ENCODE measurements around the gene CBX2.

Gene CBX2

GRCh38 chr17:79735096-79735495 is 42.9 kb upstream of the CBX2 start:
- TF ChIP-seq GABPA (IDR thresholded peaks at IDR 0.05; ENCODE audit: low read depth), result no peak
- no peak for TF ChIP-seq SPI1 (IDR thresholded peaks at IDR 0.05; ENCODE audit: borderline replicate concordance, low read depth)
- no peak for TF ChIP-seq CTCF (IDR thresholded peaks at IDR 0.05; ENCODE audit: insufficient read depth, low read length)
- no peak for TF ChIP-seq POLR2AphosphoS5 (IDR thresholded peaks at IDR 0.05; ENCODE audit: low read depth)
- TF ChIP-seq REST (IDR thresholded peaks at IDR 0.05; ENCODE audit: insufficient replicate concordance, low read depth), result no peak
- Histone ChIP-seq H3K27ac (replicated peaks) (no peak overlapping the region), H3K27me3 (ENCODE audit: insufficient read depth, poor library complexity, severe bottlenecking) (peaks cover 15% of the 10 kb centered on the region), H3K4me3 (replicated peaks; ENCODE audit: insufficient read depth, low read length) (no peak overlapping the region)
- DNase-seq (ENCODE audit: low read depth in 1 of 2, low spot score in 1 of 2), result no peak

GRCh38 chr17:79737046-79737921 is 40.7 kb upstream of the CBX2 start:
- H3K27me3 ChIP-seq (ENCODE audit: insufficient read depth, poor library complexity, severe bottlenecking), result peaks cover 20% of the 10 kb centered on the region
- H3K27ac ChIP-seq (replicated peaks), result no peak overlapping the region
- H3K4me3 ChIP-seq (replicated peaks; ENCODE audit: insufficient read depth, low read length), result no peak overlapping the region
- no peak for DNase-seq (ENCODE audit: low read depth in 1 of 2, low spot score in 1 of 2)
- TF ChIP-seq GABPA (IDR thresholded peaks at IDR 0.05; ENCODE audit: low read depth) (no peak), REST (IDR thresholded peaks at IDR 0.05; ENCODE audit: insufficient replicate concordance, low read depth) (no peak), POLR2AphosphoS5 (IDR thresholded peaks at IDR 0.05; ENCODE audit: low read depth) (no peak), SPI1 (IDR thresholded peaks at IDR 0.05; ENCODE audit: borderline replicate concordance, low read depth) (no peak), CTCF (IDR thresholded peaks at IDR 0.05; ENCODE audit: insufficient read depth, low read length) (no peak)

- no peak for TF ChIP-seq SPI1 (IDR thresholded peaks at IDR 0.05; ENCODE audit: borderline replicate concordance, low read depth)
- no peak for TF ChIP-seq POLR2AphosphoS5 (IDR thresholded peaks at IDR 0.05; ENCODE audit: low read depth)
- TF ChIP-seq CTCF (IDR thresholded peaks at IDR 0.05; ENCODE audit: insufficient read depth, low read length), result no peak
- TF ChIP-seq REST (IDR thresholded peaks at IDR 0.05; ENCODE audit: insufficient replicate concordance, low read depth), result no peak
- no peak for TF ChIP-seq GABPA (IDR thresholded peaks at IDR 0.05; ENCODE audit: low read depth)
- peaks cover 23% of the 10 kb centered on the region for H3K27me3 ChIP-seq (ENCODE audit: insufficient read depth, poor library complexity, severe bottlenecking)
- H3K4me3 ChIP-seq (replicated peaks; ENCODE audit: insufficient read depth, low read length), result no peak overlapping the region
- DNase-seq (ENCODE audit: low read depth in 1 of 2, low spot score in 1 of 2), result no peak
- no peak overlapping the region for H3K27ac ChIP-seq (replicated peaks)
Observed at GRCh38 chr17:79737922-79738578, 39.9 kb upstream of the CBX2 start.

All from HL-60 (cell line).